IMR-90 (cell line): ENCODE measurements around the gene DEFB108B. TPM values are rescaled to one million over a fixed set of nuclear protein-coding genes. Genes with fewer than 3 reads are reported as not detected.
"Not testable (repeated sequence)": the region's sequence is repeated elsewhere in the genome, so short reads cannot be mapped to it uniquely, and the experiment has no call there.

Experiments
- ATAC-seq: fragments of 200-7000 bp; cut with Tn5 transposase; 2 replicates; pipeline ENCODE4 v1.9.1; 2020; ENCODE audit warnings: low read depth, mild to moderate bottlenecking, moderate library complexity
- BruUV-seq: library from RNA; stranded (reverse); fragments of 400-500 nt; replicated peaks from 2 replicates; lab custom pipeline; 2021; lab: Mats Ljungman, UMichigan
- CTCF ChIA-PET: fragments of 300-600 bp; formaldehyde crosslinking; extraction: SDS; loops from one replicate; lab custom pipeline; 2021; ENCODE audit warnings: antibody characterized with exemption; lab: Yijun Ruan, JAX
- POLR2A ChIA-PET: fragments of 300-600 bp; sonication (Branson Sonifier 250); formaldehyde crosslinking; loops from one replicate; lab custom pipeline; 2022; ENCODE audit warnings: antibody characterized with exemption; ENCODE audit not compliant: unreplicated experiment; lab: Charles Lee
- DNase-seq: peaks from one replicate; pipeline ENCODE4 v3.0.0; 2013
- H2AFZ ChIP-seq: replicated peaks from 2 replicates; pipeline ENCODE3; 2013; ENCODE audit warnings: low read length, mild to moderate bottlenecking; ENCODE audit not compliant: poor library complexity
- H2AK5ac ChIP-seq: 2 replicates; pipeline ENCODE4 v1.6.1; 2013; ENCODE audit warnings: low read depth, low read length, inconsistent platforms
- H2AK9ac ChIP-seq: replicated peaks from 2 replicates; pipeline ENCODE3; 2013; ENCODE audit warnings: mild to moderate bottlenecking, low read depth, low read length, moderate library complexity; ENCODE audit not compliant: poor library complexity
- H2BK120ac ChIP-seq: 2 replicates; pipeline ENCODE4 v1.6.1; 2013; ENCODE audit warnings: low read depth, low read length, inconsistent platforms
- H2BK15ac ChIP-seq: 3 replicates; pipeline ENCODE4 v1.6.1; 2013; ENCODE audit warnings: low read depth, low read length, inconsistent platforms
- H2BK20ac ChIP-seq: 2 replicates; pipeline ENCODE4 v1.6.1; 2013; ENCODE audit warnings: low read depth, mild to moderate bottlenecking, inconsistent platforms, low read length, moderate library complexity
- H2BK5ac ChIP-seq: 2 replicates; pipeline ENCODE4 v1.6.1; 2013; ENCODE audit warnings: mild to moderate bottlenecking, low read depth, low read length, inconsistent platforms; ENCODE audit not compliant: poor library complexity, severe bottlenecking
- H3K14ac ChIP-seq: replicated peaks from 2 replicates; pipeline ENCODE4 v1.6.1; 2013; ENCODE audit warnings: low read depth, low read length, inconsistent platforms
- H3K18ac ChIP-seq: 2 replicates; pipeline ENCODE4 v1.6.1; 2013; ENCODE audit warnings: low read depth, low read length, control low read depth
- H3K23ac ChIP-seq: 2 replicates; pipeline ENCODE4 v1.6.1; 2013; ENCODE audit warnings: low read depth, low read length, inconsistent platforms
- H3K27ac ChIP-seq: 2 replicates; pipeline ENCODE4 v1.5.1; 2013; ENCODE audit warnings: mild to moderate bottlenecking, control low read depth, low read length; ENCODE audit not compliant: insufficient read depth
- H3K27me3 ChIP-seq: 2 replicates; pipeline ENCODE4 v1.6.1; 2013; ENCODE audit warnings: low read length; ENCODE audit not compliant: control insufficient read depth, insufficient read depth
- H3K36me3 ChIP-seq: 2 replicates; pipeline ENCODE4 v1.6.1; 2013; ENCODE audit warnings: low read length, mixed read lengths; ENCODE audit not compliant: control insufficient read depth, insufficient read depth
- H3K4ac ChIP-seq: 2 replicates; pipeline ENCODE4 v1.6.1; 2013; ENCODE audit warnings: low read depth, low read length, inconsistent platforms
- H3K4me1 ChIP-seq: 2 replicates; pipeline ENCODE4 v1.6.1; 2013; ENCODE audit warnings: low read length, mixed read lengths; ENCODE audit not compliant: control insufficient read depth, insufficient read depth
- H3K4me2 ChIP-seq: 2 replicates; pipeline ENCODE4 v1.6.1; 2013; ENCODE audit warnings: low read depth, mild to moderate bottlenecking, control low read depth, low read length, moderate library complexity
- H3K4me3 ChIP-seq: 2 replicates; pipeline ENCODE4 v1.5.1; 2013; ENCODE audit warnings: low read depth, mild to moderate bottlenecking, control low read depth, low read length, moderate library complexity; ENCODE audit not compliant: insufficient read depth
- H3K56ac ChIP-seq: 2 replicates; pipeline ENCODE4 v1.6.1; 2013; ENCODE audit warnings: low read length, inconsistent platforms; ENCODE audit not compliant: insufficient read depth; ENCODE audit errors: extremely low read depth
- H3K79me1 ChIP-seq, 2 experiments: 2 replicates each; pipeline ENCODE4 v1.6.1; 2013; ENCODE audit warnings: low read length in 2 of 2, inconsistent platforms in 1 of 2, low read depth in 1 of 2
- H3K9ac ChIP-seq: 2 replicates; pipeline ENCODE4 v1.6.1; 2013; ENCODE audit warnings: low read depth, low read length, control low read depth
- H3K9me1 ChIP-seq: 2 replicates; pipeline ENCODE4 v1.6.1; 2013; ENCODE audit warnings: low read length, inconsistent platforms; ENCODE audit not compliant: insufficient read depth
- H3K9me3 ChIP-seq: 2 replicates; pipeline ENCODE4 v1.6.1; 2013; ENCODE audit warnings: low read length; ENCODE audit not compliant: control insufficient read depth, insufficient read depth
- H4K20me1 ChIP-seq: 2 replicates; pipeline ENCODE4 v1.6.1; 2013; ENCODE audit warnings: low read length, inconsistent platforms; ENCODE audit not compliant: insufficient read depth
- H4K5ac ChIP-seq: 2 replicates; pipeline ENCODE4 v1.6.1; 2013; ENCODE audit warnings: mild to moderate bottlenecking, low read depth, low read length, control low read depth
- H4K8ac ChIP-seq, 2 experiments: 2 replicates each; pipeline ENCODE4 v1.6.1; 2013; ENCODE audit warnings: low read depth in 2 of 2, low read length in 2 of 2, control low read depth in 1 of 2, inconsistent platforms in 1 of 2
- H4K91ac ChIP-seq: 2 replicates; pipeline ENCODE4 v1.6.1; 2013; ENCODE audit warnings: low read depth, low read length, inconsistent platforms; ENCODE audit not compliant: insufficient read depth
- WGBS, 2 experiments: methylation state at CpG; one replicate each; pipeline versions ENCODE4 v1.1.5 to v1.1.7; 2013; ENCODE audit warnings: missing lambda C conversion rate in 2 of 2; ENCODE audit not compliant: insufficient read length in 1 of 2; ENCODE audit errors: extremely low coverage in 2 of 2; 5-methylcytosine and 5-hydroxymethylcytosine counted together
- dilution Hi-C: fragments of 300-500 bp; cut with HindIII; formaldehyde crosslinking; loops from one replicate; pipeline ENCODE4 v1.14.3; 2018; ENCODE audit warnings: low sequenced_read_pairs; ENCODE audit not compliant: unreplicated experiment
- in situ Hi-C: fragments of 300-500 bp; cut with MboI; formaldehyde crosslinking; loops from 3 replicates; pipeline ENCODE4 v1.14.3; 2019; ENCODE audit warnings: low sequenced_read_pairs, inconsistent platforms, mixed read lengths
- intact Hi-C: fragments of 100-400 bp; cut with micrococcal nuclease; formaldehyde crosslinking; loops from 2 replicates; pipeline ENCODE4 v1.10.0; 2022
- microRNA-seq, 2 experiments: library from miRNA; stranded (forward) in 1 of 2; unstranded in 1 of 2; fragments of 10-50 nt in 1 of 2; fragments of <30 nt in 1 of 2; gene quantifications in 1 of 2; microRNA quantifications in 1 of 2; one replicate each; pipeline versions ENCODE3 to v1.1.0; 2013 to 2020; ENCODE audit not compliant: insufficient read depth in 1 of 2, insufficient read length in 1 of 2, unreplicated experiment in 1 of 2
- polyA plus RNA-seq, 3 experiments: library from polyadenylated mRNA; depleted of rRNA; stranded (reverse); fragments of >200 nt; gene quantifications; 2 replicates each; pipeline ENCODE4 v1.2.3, GENCODE V29; 2012; ENCODE audit warnings: low replicate concordance in 1 of 3
- small RNA-seq, 5 experiments: library from RNA; depleted of rRNA; stranded (forward); fragments of <200 nt; gene quantifications; one replicate each; pipeline ENCODE3, GENCODE V24; 2012
- total RNA-seq: library from RNA; depleted of rRNA; stranded (reverse); fragments of >200 nt; gene quantifications from 2 replicates; pipeline ENCODE4 v1.2.3, GENCODE V29; 2012; rRNA removed

The DEFB108B gene
- total and polyA plus RNA-seq, 2 of the 4 experiments (the other 2 are of a cell fraction): not detected

DNA sequence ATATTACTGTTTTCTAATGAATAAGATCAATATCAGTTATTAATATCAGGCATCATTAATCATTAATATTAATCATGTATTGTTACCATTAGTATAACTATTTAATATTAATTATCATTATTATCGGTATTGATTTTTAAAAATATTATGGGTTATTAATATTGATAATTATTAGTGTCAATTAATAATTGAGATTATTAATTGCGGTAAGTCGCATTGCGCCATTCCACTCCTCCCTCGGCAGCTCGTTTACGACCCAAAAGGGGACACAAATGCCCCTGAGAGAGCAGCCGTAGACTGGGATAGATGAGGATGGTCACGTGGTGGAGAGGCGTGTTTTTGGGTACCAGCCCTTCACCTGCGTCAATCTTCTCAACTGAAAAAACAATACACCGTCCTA, 52.8 kb downstream of the DEFB108B start:
- H2BK120ac ChIP-seq, H3K9me1 ChIP-seq, H3K14ac ChIP-seq, H3K4me2 ChIP-seq, BruUV-seq, H4K8ac ChIP-seq, H2AFZ ChIP-seq, H2AK5ac ChIP-seq, POLR2A ChIA-PET, H3K4me3 ChIP-seq, H2BK15ac ChIP-seq, H3K27me3 ChIP-seq, H4K91ac ChIP-seq, H3K18ac ChIP-seq, H3K9me3 ChIP-seq, H3K56ac ChIP-seq, H3K4me1 ChIP-seq, H3K36me3 ChIP-seq, H3K27ac ChIP-seq, H4K5ac ChIP-seq, H2BK5ac ChIP-seq, H2BK20ac ChIP-seq, H2AK9ac ChIP-seq, intact Hi-C loops, H3K9ac ChIP-seq, in situ Hi-C loops, H3K23ac ChIP-seq, CTCF ChIA-PET, H3K4ac ChIP-seq, dilution Hi-C loops, H4K20me1 ChIP-seq, DNase-seq, H3K79me1 ChIP-seq, ATAC-seq: not testable (repeated sequence)
- no CpG with 5 or more reads among the region's 12 CpGs for whole genome bisulfite sequencing, 2 experiments

Small RNAs within 50 kb of the gene (microRNA-seq; reads per million reads assigned to microRNA genes)
- not detected for gene RNA5SP342 (ENCODE audit: insufficient read depth, insufficient read length)

Small RNAs within 50 kb of the gene (small RNA-seq; reads per million reads assigned to genes)
- gene RNA5SP342: 0 reads per million in 5 experiments

Other genes with a start within 250 kb of the DEFB108B start
- not detected in 2 replicates for gene DEFB131B, start 45.3 kb downstream of the DEFB108B start, total RNA-seq
- not detected in 2 replicates for gene DEFB131B, start 45.3 kb downstream of the DEFB108B start, polyA plus RNA-seq (2012; rRNA removed)
- 7.2 and 8.8 TPM in 2 replicates for gene XNDC1N, start 95.4 kb downstream of the DEFB108B start, total RNA-seq
- gene XNDC1N, start 95.4 kb downstream of the DEFB108B start, polyA plus RNA-seq (2012; rRNA removed): 2.0 and 2.5 TPM in 2 replicates
- gene RNF121, start 95.8 kb downstream of the DEFB108B start, total RNA-seq: 65.8 and 88.7 TPM in 2 replicates
- 43.0 and 43.4 TPM in 2 replicates for gene RNF121, start 95.8 kb downstream of the DEFB108B start, polyA plus RNA-seq (2012; rRNA removed)
- 0.83 and 0.90 TPM in 2 replicates for gene IL18BP, start 165.7 kb downstream of the DEFB108B start, total RNA-seq
- 3.2 and 3.7 TPM in 2 replicates for gene IL18BP, start 165.7 kb downstream of the DEFB108B start, polyA plus RNA-seq (2012; rRNA removed)
- gene NUMA1, start 247.3 kb downstream of the DEFB108B start, total RNA-seq: 56.7 and 61.7 TPM in 2 replicates
- gene NUMA1, start 247.3 kb downstream of the DEFB108B start, polyA plus RNA-seq (2012; rRNA removed): 97.0 and 107 TPM in 2 replicates
- 4.4 and 5.6 TPM in 2 replicates for gene LRRC51, start 247.7 kb downstream of the DEFB108B start, total RNA-seq
- gene LRRC51, start 247.7 kb downstream of the DEFB108B start, polyA plus RNA-seq (2012; rRNA removed): 5.3 and 6.3 TPM in 2 replicates